Activated naive CD4-positive, alpha-beta T cell treated with anti-CD3 and anti-CD28 coated beads for 36 hours (primary cell): ENCODE measurements around the gene SLC36A2. TPM values are rescaled to one million over a fixed set of nuclear protein-coding genes. Genes with fewer than 3 reads are reported as not detected.

Source experiments
- CTCF ChIA-PET: fragments of 350-600 bp; sonication (Branson Sonifier 250); formaldehyde crosslinking; loops from one replicate; lab custom pipeline; 2021; ENCODE audit warnings: antibody characterized with exemption; lab: Charles Lee
- DNase-seq: peaks from one replicate; pipeline ENCODE4 v3.0.0-alpha.2; 2020
- H3K27ac Mint-ChIP-seq: one replicate; pipeline ENCODE4 v1.8.0; 2021; ENCODE audit warnings: mild to moderate bottlenecking, mixed read lengths
- H3K27me3 Mint-ChIP-seq: one replicate; pipeline ENCODE4 v1.8.0; 2021; ENCODE audit warnings: low read depth, mixed read lengths
- H3K36me3 Mint-ChIP-seq: one replicate; pipeline ENCODE4 v1.8.0; 2021; ENCODE audit warnings: low read depth, mixed read lengths
- H3K4me1 Mint-ChIP-seq: one replicate; pipeline ENCODE4 v1.8.0; 2021; ENCODE audit warnings: low read depth, mixed read lengths
- H3K4me3 Mint-ChIP-seq: one replicate; pipeline ENCODE4 v1.8.0; 2021; ENCODE audit warnings: mild to moderate bottlenecking, moderate library complexity, mixed read lengths
- H3K9me3 Mint-ChIP-seq: one replicate; pipeline ENCODE4 v1.8.0; 2021; ENCODE audit warnings: mixed read lengths
- intact Hi-C: fragments of 100-400 bp; cut with micrococcal nuclease; formaldehyde crosslinking; loops from one replicate; pipeline ENCODE4 v1.15.1; 2023
- total RNA-seq, 2 experiments: library from RNA; stranded (reverse); gene quantifications; one replicate each; pipeline ENCODE4 v1.2.3, GENCODE V29; 2021

The SLC36A2 gene
- total RNA-seq, 2 experiments from 2014 or later = not detected

- H3K27me3 Mint-ChIP-seq = peaks cover 3% of the 10 kb centered on the region
- H3K4me1 Mint-ChIP-seq = no peaks in the 10 kb centered on the region
- no peaks in the 10 kb centered on the region for H3K36me3 Mint-ChIP-seq
- CTCF ChIA-PET = interaction anchor here (0.6 kb wide), 1 partner anchor 89 kb away, joined by 3 read pairs; no protein-coding TSS in a partner anchor
- no peak for DNase-seq
- H3K27ac Mint-ChIP-seq = no peak overlapping the region
- intact Hi-C loops = no loop called here
- peaks cover 7% of the 10 kb centered on the region for H3K9me3 Mint-ChIP-seq
- H3K4me3 Mint-ChIP-seq = no peak overlapping the region
These were observed 9.7 kb upstream of the SLC36A2 start for GRCh38 chr5:151357097-151357496.

DNA sequence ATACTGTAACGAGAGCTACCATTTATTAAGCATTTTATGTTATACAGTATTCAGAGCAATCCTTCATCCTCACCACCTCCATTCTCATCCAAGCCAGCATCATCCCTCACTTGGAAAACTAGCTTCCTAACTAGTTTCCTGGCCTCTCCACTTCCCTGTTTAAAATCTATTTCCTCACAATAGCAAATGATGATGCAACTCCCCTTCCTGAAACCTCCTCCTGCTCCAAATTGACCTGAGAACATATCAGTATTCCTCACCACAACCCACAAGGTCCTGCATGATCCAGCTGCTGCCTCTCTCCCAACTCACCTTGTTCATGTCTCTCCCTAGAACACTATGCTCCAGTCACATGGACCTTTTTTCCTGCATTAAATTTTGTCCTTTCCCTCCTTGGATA lies 4.3 kb upstream of the SLC36A2 start:
- no peaks in the 10 kb centered on the region for H3K36me3 Mint-ChIP-seq
- CTCF ChIA-PET = interaction anchor here (0.6 kb wide), 1 partner anchor 228 kb away, joined by 3 read pairs; no protein-coding TSS in a partner anchor
- peaks cover 2% of the 10 kb centered on the region for H3K27me3 Mint-ChIP-seq
- no peaks in the 10 kb centered on the region for H3K9me3 Mint-ChIP-seq
- no peak overlapping the region for H3K4me3 Mint-ChIP-seq
- intact Hi-C loops = no loop called here
- DNase-seq = no peak
- H3K4me1 Mint-ChIP-seq = no peaks in the 10 kb centered on the region
- H3K27ac Mint-ChIP-seq = no peak overlapping the region

- no peaks in the 10 kb centered on the region for H3K36me3 Mint-ChIP-seq
- no peak overlapping the region for H3K4me3 Mint-ChIP-seq
- H3K27ac Mint-ChIP-seq = no peak overlapping the region
- H3K9me3 Mint-ChIP-seq = no peaks in the 10 kb centered on the region
- peaks cover 7% of the 10 kb centered on the region for H3K27me3 Mint-ChIP-seq
- CTCF ChIA-PET = interaction anchor here (0.7 to 0.8 kb wide), 2 partner anchors 118 to 184 kb away, joined by 3 read pairs; no protein-coding TSS in a partner anchor
- no peak for DNase-seq
- intact Hi-C loops = no loop called here
- no peaks in the 10 kb centered on the region for H3K4me1 Mint-ChIP-seq
These were observed 1.4 kb upstream of the SLC36A2 start for GRCh38 chr5:151348789-151349188.

- CTCF ChIA-PET = interaction anchor here (0.8 to 2.1 kb wide), 2 partner anchors 30 kb away, joined by 3 to 6 read pairs; no protein-coding TSS in a partner anchor
- Mint-ChIP-seq H3K27me3 (peaks cover 10% of the 10 kb centered on the region), H3K4me1 (no peaks in the 10 kb centered on the region), H3K27ac (no peak overlapping the region), H3K4me3 (no peak overlapping the region), H3K9me3 (no peaks in the 10 kb centered on the region), H3K36me3 (no peaks in the 10 kb centered on the region)
- no peak for DNase-seq
- intact Hi-C loops = no loop called here
These were observed 1.4 kb downstream of the SLC36A2 start for GRCh38 chr5:151345808-151346478.

DNA sequence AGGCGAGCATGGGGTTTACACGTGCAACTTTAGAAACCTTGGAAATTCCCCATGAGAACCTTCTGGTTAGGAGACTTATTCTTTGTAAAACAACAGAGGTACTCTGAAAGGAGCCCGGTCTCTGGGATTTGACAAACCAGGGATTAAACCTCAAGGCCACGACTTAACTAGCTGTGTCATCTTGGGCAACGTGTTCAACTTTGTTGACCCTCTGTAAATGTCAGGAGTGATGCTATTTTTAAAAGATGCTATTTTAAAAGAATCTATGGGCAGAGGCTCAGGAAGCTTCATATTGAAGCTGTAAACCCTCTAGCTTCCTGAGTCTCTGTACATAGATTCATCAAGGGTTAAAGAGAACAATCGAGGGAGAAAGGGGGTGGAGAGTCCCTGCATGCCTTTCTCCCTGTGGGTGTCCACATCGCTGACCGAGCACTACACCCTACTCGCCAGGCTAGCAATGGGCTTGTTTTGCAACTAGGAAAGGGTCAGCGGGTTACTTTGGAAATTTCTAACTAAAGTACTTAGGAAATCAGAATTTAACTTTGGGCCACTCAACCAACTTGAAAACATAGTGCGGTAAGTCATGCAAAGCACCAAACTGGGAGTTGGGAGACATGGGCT lies 2.1 kb downstream of the SLC36A2 start:
- CTCF ChIA-PET = interaction anchor here (0.8 kb wide), 1 partner anchor 29 kb away, joined by 3 read pairs; no protein-coding TSS in a partner anchor
- DNase-seq = no peak
- H3K4me1 Mint-ChIP-seq = no peaks in the 10 kb centered on the region
- no peak overlapping the region for H3K27ac Mint-ChIP-seq
- no peaks in the 10 kb centered on the region for H3K9me3 Mint-ChIP-seq
- no peak overlapping the region for H3K4me3 Mint-ChIP-seq
- peaks cover 9% of the 10 kb centered on the region for H3K27me3 Mint-ChIP-seq
- H3K36me3 Mint-ChIP-seq = no peaks in the 10 kb centered on the region
- intact Hi-C loops = no loop called here

GRCh38 chr5:151344088-151344487 lies 3.3 kb downstream of the SLC36A2 start:
- CTCF ChIA-PET = no interaction called here
- H3K36me3 Mint-ChIP-seq = no peaks in the 10 kb centered on the region
- H3K27me3 Mint-ChIP-seq = peaks cover 9% of the 10 kb centered on the region
- DNase-seq = no peak
- intact Hi-C loops = no loop called here
- no peaks in the 10 kb centered on the region for H3K4me1 Mint-ChIP-seq
- no peak overlapping the region for H3K4me3 Mint-ChIP-seq
- no peaks in the 10 kb centered on the region for H3K9me3 Mint-ChIP-seq
- H3K27ac Mint-ChIP-seq = no peak overlapping the region

DNA sequence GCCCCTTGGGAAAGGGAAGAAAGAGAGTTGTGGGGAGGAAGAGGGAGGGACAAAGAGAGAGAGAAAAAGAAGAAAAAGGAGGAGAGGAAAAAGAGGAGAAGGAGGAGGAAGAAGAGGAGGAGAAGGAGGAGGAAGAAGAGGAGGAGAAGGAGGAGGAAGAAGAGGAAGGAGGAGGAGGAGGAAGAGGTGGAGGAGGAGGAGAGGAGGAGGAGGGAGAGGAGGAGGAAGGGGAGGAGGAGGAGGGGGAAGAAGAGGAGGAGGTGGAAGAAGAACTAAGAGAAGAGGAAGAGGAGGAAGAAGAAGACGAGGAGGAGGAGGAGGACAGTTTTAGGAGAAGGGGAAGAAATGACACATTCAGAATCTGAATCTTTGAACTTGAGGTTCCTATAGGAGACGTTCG lies 7.4 kb downstream of the SLC36A2 start:
- intact Hi-C loops = no loop called here
- peaks cover 6% of the 10 kb centered on the region for H3K27me3 Mint-ChIP-seq
- DNase-seq = no peak
- H3K4me3 Mint-ChIP-seq = no peak overlapping the region
- no peaks in the 10 kb centered on the region for H3K4me1 Mint-ChIP-seq
- no peaks in the 10 kb centered on the region for H3K9me3 Mint-ChIP-seq
- H3K36me3 Mint-ChIP-seq = no peaks in the 10 kb centered on the region
- no peak overlapping the region for H3K27ac Mint-ChIP-seq
- CTCF ChIA-PET = no interaction called here

- CTCF ChIA-PET = no interaction called here
- intact Hi-C loops = no loop called here
- peaks cover 6% of the 10 kb centered on the region for H3K27me3 Mint-ChIP-seq
These were observed 8.6 kb downstream of the SLC36A2 start for GRCh38 chr5:151338734-151339133.

GRCh38 chr5:151332857-151333256 lies 14.5 kb downstream of the SLC36A2 start:
- Mint-ChIP-seq H3K4me3 (no peak overlapping the region), H3K36me3 (no peaks in the 10 kb centered on the region), H3K27ac (no peak overlapping the region), H3K4me1 (no peaks in the 10 kb centered on the region), H3K27me3 (peaks cover 2% of the 10 kb centered on the region), H3K9me3 (no peaks in the 10 kb centered on the region)
- intact Hi-C loops = no loop called here
- no peak for DNase-seq
- CTCF ChIA-PET = no interaction called here

More at GRCh38 chr5:151338734-151339133, 8.6 kb downstream of the SLC36A2 start:
- Mint-ChIP-seq H3K4me1 (no peaks in the 10 kb centered on the region), H3K27ac (no peak overlapping the region), H3K9me3 (no peaks in the 10 kb centered on the region), H3K36me3 (no peaks in the 10 kb centered on the region), H3K4me3 (no peak overlapping the region)
- no peak for DNase-seq

- Mint-ChIP-seq H3K9me3 (no peaks in the 10 kb centered on the region), H3K27ac (no peak overlapping the region), H3K4me3 (no peak overlapping the region), H3K4me1 (no peaks in the 10 kb centered on the region), H3K27me3 (no peaks in the 10 kb centered on the region), H3K36me3 (no peaks in the 10 kb centered on the region)
- intact Hi-C loops = no loop called here
- DNase-seq = no peak
- CTCF ChIA-PET = no interaction called here
These were observed 18.6 kb downstream of the SLC36A2 start for GRCh38 chr5:151328734-151329133.

DNA sequence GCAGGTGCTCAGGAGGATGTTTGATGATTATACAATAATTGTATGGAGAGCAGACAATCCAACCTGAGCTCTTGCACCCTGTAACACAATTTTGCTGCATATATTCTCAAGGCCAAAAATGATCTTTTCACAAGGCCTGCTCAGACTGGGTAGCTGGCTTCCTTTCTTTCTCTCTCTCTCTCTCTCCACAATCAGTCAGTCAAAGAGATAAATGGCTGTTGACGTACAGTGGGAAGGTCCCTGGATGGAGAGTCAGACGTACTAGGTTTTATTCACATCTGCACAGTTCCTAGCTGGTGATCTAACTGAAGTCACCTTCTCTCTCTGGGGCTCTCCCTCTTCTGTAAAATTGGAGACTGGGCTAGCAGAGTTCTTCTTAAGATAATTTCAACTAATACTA lies 19.8 kb downstream of the SLC36A2 start:
- Mint-ChIP-seq H3K4me1 (no peaks in the 10 kb centered on the region), H3K27ac (no peak overlapping the region), H3K4me3 (no peak overlapping the region), H3K36me3 (no peaks in the 10 kb centered on the region), H3K9me3 (no peaks in the 10 kb centered on the region), H3K27me3 (no peaks in the 10 kb centered on the region)
- DNase-seq = no peak
- intact Hi-C loops = no loop called here
- CTCF ChIA-PET = interaction anchor here (0.7 kb wide), 1 partner anchor 172 kb away, joined by 3 read pairs; no protein-coding TSS in a partner anchor

DNA sequence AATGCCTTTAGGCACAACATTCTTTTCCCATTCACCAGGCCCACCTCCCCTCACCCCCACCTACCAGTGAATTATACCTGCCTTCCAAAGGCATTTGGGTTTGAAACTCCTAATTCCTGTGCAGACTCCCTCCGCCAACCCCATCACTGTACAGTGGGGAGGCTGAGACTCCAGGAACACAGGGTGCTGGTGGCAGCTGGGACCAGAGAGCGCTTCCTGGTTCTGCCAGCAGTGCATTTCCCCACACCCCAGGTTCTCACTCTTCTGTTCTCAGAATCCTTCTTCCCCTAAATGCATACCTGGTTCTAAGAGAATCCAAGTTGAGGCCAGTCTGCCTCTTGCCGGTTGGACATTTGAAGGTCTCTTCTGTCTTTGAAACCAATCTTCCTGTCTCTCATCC lies 21.1 kb downstream of the SLC36A2 start:
- Mint-ChIP-seq H3K27ac (no peak overlapping the region), H3K9me3 (no peaks in the 10 kb centered on the region), H3K27me3 (no peaks in the 10 kb centered on the region), H3K4me1 (no peaks in the 10 kb centered on the region), H3K36me3 (no peaks in the 10 kb centered on the region), H3K4me3 (no peak overlapping the region)
- intact Hi-C loops = no loop called here
- CTCF ChIA-PET = interaction anchor here (0.7 kb wide), 1 partner anchor 165 kb away, joined by 3 read pairs; no protein-coding TSS in a partner anchor
- no peak for DNase-seq

GRCh38 chr5:151320481-151320880 lies 26.9 kb downstream of the SLC36A2 start:
- Mint-ChIP-seq H3K9me3 (no peaks in the 10 kb centered on the region), H3K4me3 (no peak overlapping the region), H3K36me3 (no peaks in the 10 kb centered on the region), H3K27me3 (no peaks in the 10 kb centered on the region), H3K27ac (no peak overlapping the region), H3K4me1 (no peaks in the 10 kb centered on the region)
- intact Hi-C loops = no loop called here
- CTCF ChIA-PET = no interaction called here
- no peak for DNase-seq
